ENCODE results near the gene PRPF40B.
"Not testable (repeated sequence)": the region's sequence is repeated elsewhere in the genome, so short reads cannot be mapped to it uniquely, and the experiment has no call there.

PRPF40B gene

GRCh38 chr12:49598527-49598926 lies 24.8 kb upstream of the PRPF40B start:
- DNase-seq (ENCODE audit: low read depth) = no peak
- no peak for TF ChIP-seq CTCF (IDR thresholded peaks at IDR 0.05; ENCODE audit: insufficient read depth, low read depth, low read length, missing control alignments)
- H3K4me3 ChIP-seq (ENCODE audit: low read length) = no peak overlapping the region

GRCh38 chr12:49599961-49600360 lies 23.4 kb upstream of the PRPF40B start:
- no peak for TF ChIP-seq CTCF (IDR thresholded peaks at IDR 0.05; ENCODE audit: insufficient read depth, low read depth, low read length, missing control alignments)
- DNase-seq (ENCODE audit: low read depth) = no peak
- H3K4me3 ChIP-seq (ENCODE audit: low read length) = no peak overlapping the region

- no peak for DNase-seq (ENCODE audit: low read depth)
- no peak overlapping the region for H3K4me3 ChIP-seq (ENCODE audit: low read length)
- TF ChIP-seq CTCF (IDR thresholded peaks at IDR 0.05; ENCODE audit: insufficient read depth, low read depth, low read length, missing control alignments) = no peak
Measured at GRCh38 chr12:49603721-49604120, 19.6 kb upstream of the PRPF40B start.

- H3K4me3 ChIP-seq (ENCODE audit: low read length) = no peak overlapping the region
- DNase-seq (ENCODE audit: low read depth) = no peak
- no peak for TF ChIP-seq CTCF (IDR thresholded peaks at IDR 0.05; ENCODE audit: insufficient read depth, low read depth, low read length, missing control alignments)
Measured at GRCh38 chr12:49604856-49605255, 18.5 kb upstream of the PRPF40B start.

- DNase-seq (ENCODE audit: low read depth); H3K4me3 ChIP-seq (ENCODE audit: low read length): not testable (repeated sequence)
Measured at GRCh38 chr12:49605539-49605938, 17.8 kb upstream of the PRPF40B start, which contains the start of gene FAM186B. Gene FAM186B, minus strand, starts transcription at chr12:49605639. Its CDS starts 162 bp downstream, at chr12:49605477.

- no peak for DNase-seq (ENCODE audit: low read depth)
- H3K4me3 ChIP-seq (ENCODE audit: low read length) = no peak overlapping the region
- no peak for TF ChIP-seq CTCF (IDR thresholded peaks at IDR 0.05; ENCODE audit: insufficient read depth, low read depth, low read length, missing control alignments)
Measured at GRCh38 chr12:49609059-49609874, 14.1 kb upstream of the PRPF40B start.

GRCh38 chr12:49609875-49610154 lies 13.5 kb upstream of the PRPF40B start:
- H3K4me3 ChIP-seq (ENCODE audit: low read length) = no peak overlapping the region
- peak; percentile 52 for DNase-seq (ENCODE audit: low read depth)
- no peak for TF ChIP-seq CTCF (IDR thresholded peaks at IDR 0.05; ENCODE audit: insufficient read depth, low read depth, low read length, missing control alignments)

- H3K4me3 ChIP-seq (ENCODE audit: low read length); DNase-seq (ENCODE audit: low read depth): not testable (repeated sequence)
Measured at GRCh38 chr12:49610785-49611184, 12.6 kb upstream of the PRPF40B start.
